Spleen (tissue), 11 donors: ENCODE data around the gene HS3ST4. TPM values are rescaled to one million over a fixed set of nuclear protein-coding genes. Genes with fewer than 3 reads are reported as not detected.

Source experiments
- DNase-seq: peaks from one replicate; pipeline ENCODE4 v3.0.0-alpha.2; 2020
- H3K27ac ChIP-seq, 8 donors: fragments of 200-600 bp; sonication (generic) in 7 of 8; 1 replicate in 4 of 8; 2 replicates in 4 of 8; pipeline versions ENCODE4 v1.5.0 to v1.8.0; 2016 to 2021; ENCODE audit warnings: inconsistent platforms in 4 of 8, mild to moderate bottlenecking in 4 of 8, moderate library complexity in 1 of 8
- H3K27me3 ChIP-seq, 7 donors: fragments of 200-600 bp; sonication (generic) in 6 of 7; replicated peaks in 1 of 7; 1 replicate in 4 of 7; 2 replicates in 3 of 7; pipeline versions ENCODE4 v1.5.0 to v1.8.0; 2016 to 2021; ENCODE audit warnings: inconsistent platforms in 3 of 7, mild to moderate bottlenecking in 1 of 7
- H3K36me3 ChIP-seq, 6 donors: fragments of 200-600 bp; sonication (generic) in 5 of 6; 1 replicate in 4 of 6; 2 replicates in 2 of 6; pipeline versions ENCODE4 v1.5.0 to v1.8.0; 2016 to 2021; ENCODE audit warnings: inconsistent platforms in 2 of 6
- H3K4me1 ChIP-seq, 6 donors: fragments of 200-600 bp; sonication (generic) in 5 of 6; 1 replicate in 3 of 6; 2 replicates in 3 of 6; pipeline versions ENCODE4 v1.5.0 to v1.8.0; 2016 to 2021; ENCODE audit warnings: inconsistent platforms in 3 of 6
- H3K4me3 ChIP-seq, 8 donors: fragments of 200-600 bp; sonication (generic) in 7 of 8; 1 replicate in 4 of 8; 2 replicates in 4 of 8; pipeline versions ENCODE4 v1.5.0 to v1.8.0; 2016 to 2021; ENCODE audit warnings: inconsistent platforms in 4 of 8, mild to moderate bottlenecking in 4 of 8, moderate library complexity in 2 of 8
- H3K9me3 ChIP-seq, 8 donors: fragments of 200-600 bp; sonication (generic) in 7 of 8; 1 replicate in 4 of 8; 2 replicates in 4 of 8; pipeline versions ENCODE4 v1.5.0 to v1.8.0; 2016 to 2021; ENCODE audit warnings: inconsistent platforms in 4 of 8
- POLR2A ChIP-seq, 3 donors: fragments of 450-650 bp; IDR thresholded peaks; one replicate each; pipeline ENCODE4 v1.5.1; 2017; ENCODE audit warnings: antibody characterized with exemption in 3 of 3, mild to moderate bottlenecking in 1 of 3
- POLR2AphosphoS5 ChIP-seq, 3 donors: sonication (generic); formaldehyde crosslinking; IDR thresholded peaks; one replicate each; pipeline ENCODE4 v1.5.1; 2017; ENCODE audit warnings: antibody characterized with exemption in 3 of 3
- WGBS, 5 donors: extraction: QIAGEN DNeasy Blood & Tissue Kit in 3 of 5; methylation state at CpG; one replicate each; pipeline versions ENCODE4 v1.1.5 to v1.1.7; 2013 to 2018; 5-methylcytosine and 5-hydroxymethylcytosine counted together
- intact Hi-C: fragments of 100-400 bp; cut with DNase I; formaldehyde crosslinking; loops from one replicate; pipeline ENCODE4 v1.15.0; 2023; ENCODE audit warnings: low total_unique reads
- polyA plus RNA-seq, 3 donors: library from polyadenylated mRNA; stranded (reverse); fragments of 200-250 nt; gene quantifications; one replicate each; pipeline ENCODE4 v1.2.1, GENCODE V29; 2013
- total RNA-seq, 7 donors: library from RNA; depleted of rRNA in 3 of 7; stranded (reverse); fragments of >200 nt in 3 of 7; fragmentation: NEBNext Ultra II Directional in 4 of 7; extraction: Animal tissue kit (Norgen Biotek cat#: 25700) in 4 of 7; gene quantifications; one replicate each; pipeline versions ENCODE4 v1.1.0 to v1.2.1, GENCODE V29; 2016 to 2021
- TF ChIP-seq, protein P1 (sequence below), 11 experiments: fragments of 200-600 bp in 7 of 11; fragments of 450-650 bp in 4 of 11; sonication (generic) in 4 of 11; IDR thresholded peaks in 8 of 11; conservative IDR thresholded peaks in 3 of 11; 1 replicate in 7 of 11; 2 replicates in 4 of 11; pipeline versions ENCODE4 v1.4.0 to v1.8.0; 2016 to 2021; ENCODE audit warnings: antibody characterized with exemption in 11 of 11, inconsistent platforms in 4 of 11, mild to moderate bottlenecking in 1 of 11
- donor health status: healthy with polysubstance abuse.
- donor health status: DM: no; HTN: no; CAD: no; lungs with moderate emphysema.
- donor health status: DM: no; HTN: no; CAD: no.
- donor health status: Bipolar disorder and iron deficiency.
- donor health status: healthy.
- donor health status: DM: no; HTN: no; CAD: no.
- donor health status: DM: yes; HTN: yes; CAD: no.

HS3ST4 gene
- total and polyA plus RNA-seq, 10 donors, result 0.08 to 4.2 (median 1.9) TPM

DNA sequence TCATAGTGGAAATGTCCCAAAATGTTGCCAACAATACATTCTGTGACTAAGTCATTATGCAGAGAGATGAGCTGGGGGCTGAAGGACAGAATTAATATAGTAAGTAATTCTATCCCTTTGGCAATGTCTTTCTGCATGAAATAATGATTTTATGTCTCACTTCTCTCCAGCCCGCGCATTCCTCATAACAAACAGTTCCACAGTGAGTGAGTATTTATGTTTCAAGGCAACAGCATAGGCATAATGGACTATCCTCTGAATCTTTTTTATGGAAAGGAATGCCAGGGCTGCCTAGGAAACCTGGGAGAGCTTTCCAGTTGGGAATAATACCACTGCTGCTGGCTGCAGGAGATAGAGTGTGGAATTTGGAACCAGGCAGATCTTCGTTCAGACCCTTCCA lies 477.7 kb downstream of the HS3ST4 start:
- H3K27me3 ChIP-seq, result peaks cover 0 to 7% (median 0%) of the 10 kb centered on the region in 7 donors
- H3K36me3 ChIP-seq, result no peaks in the 10 kb centered on the region
- WGBS, 5 donors, result 89 to 98% (median 94%) methylated on average over 3 of the region's 3 CpGs
- TF ChIP-seq POLR2AphosphoS5 (IDR thresholded peaks at IDR 0.05), result no peak
- no peak for TF ChIP-seq POLR2A (IDR thresholded peaks at IDR 0.05)
- TF ChIP-seq, protein P1, sequence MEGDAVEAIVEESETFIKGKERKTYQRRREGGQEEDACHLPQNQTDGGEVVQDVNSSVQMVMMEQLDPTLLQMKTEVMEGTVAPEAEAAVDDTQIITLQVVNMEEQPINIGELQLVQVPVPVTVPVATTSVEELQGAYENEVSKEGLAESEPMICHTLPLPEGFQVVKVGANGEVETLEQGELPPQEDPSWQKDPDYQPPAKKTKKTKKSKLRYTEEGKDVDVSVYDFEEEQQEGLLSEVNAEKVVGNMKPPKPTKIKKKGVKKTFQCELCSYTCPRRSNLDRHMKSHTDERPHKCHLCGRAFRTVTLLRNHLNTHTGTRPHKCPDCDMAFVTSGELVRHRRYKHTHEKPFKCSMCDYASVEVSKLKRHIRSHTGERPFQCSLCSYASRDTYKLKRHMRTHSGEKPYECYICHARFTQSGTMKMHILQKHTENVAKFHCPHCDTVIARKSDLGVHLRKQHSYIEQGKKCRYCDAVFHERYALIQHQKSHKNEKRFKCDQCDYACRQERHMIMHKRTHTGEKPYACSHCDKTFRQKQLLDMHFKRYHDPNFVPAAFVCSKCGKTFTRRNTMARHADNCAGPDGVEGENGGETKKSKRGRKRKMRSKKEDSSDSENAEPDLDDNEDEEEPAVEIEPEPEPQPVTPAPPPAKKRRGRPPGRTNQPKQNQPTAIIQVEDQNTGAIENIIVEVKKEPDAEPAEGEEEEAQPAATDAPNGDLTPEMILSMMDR (IDR thresholded peaks at IDR 0.05 in 8 of 11, conservative IDR thresholded peaks at IDR 0.05 in 3 of 11), result no peak
- intact Hi-C loops, result no loop called here
- no peak overlapping the region for H3K4me3 ChIP-seq
- no peak for DNase-seq
- no peaks in the 10 kb centered on the region for H3K4me1 ChIP-seq
- no peaks in the 10 kb centered on the region for H3K9me3 ChIP-seq
- H3K27ac ChIP-seq, result no peak overlapping the region

DNA sequence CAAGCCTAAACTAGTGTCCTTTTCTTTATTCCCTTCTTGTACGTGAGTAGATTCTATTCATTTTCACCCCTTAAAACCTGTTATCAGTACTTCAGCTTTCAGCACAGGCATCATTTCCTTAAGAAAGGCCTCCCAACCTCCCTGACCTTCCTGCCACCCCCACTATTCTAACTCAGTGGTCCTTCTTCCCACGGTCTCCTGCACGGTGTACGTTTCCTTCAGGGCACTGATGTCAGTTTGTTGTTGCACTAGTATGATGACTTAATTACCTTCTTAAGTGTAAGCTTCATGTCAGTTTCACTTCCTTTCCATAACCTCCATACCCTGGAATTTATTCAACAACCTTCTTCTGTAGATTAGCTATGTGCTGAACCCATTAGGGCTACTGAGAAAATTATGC lies 484.2 kb downstream of the HS3ST4 start:
- Histone ChIP-seq H3K4me1 (no peaks in the 10 kb centered on the region), H3K9me3 (peaks cover 0 to 17% (median 2%) of the 10 kb centered on the region in 8 donors), H3K27ac (no peak overlapping the region), H3K36me3 (no peaks in the 10 kb centered on the region), H3K27me3 (no peaks in the 10 kb centered on the region), H3K4me3 (no peak overlapping the region)
- intact Hi-C loops, result no loop called here
- TF ChIP-seq POLR2A (IDR thresholded peaks at IDR 0.05), result no peak
- TF ChIP-seq, protein P1 (IDR thresholded peaks at IDR 0.05 in 8 of 11, conservative IDR thresholded peaks at IDR 0.05 in 3 of 11), result no peak
- TF ChIP-seq POLR2AphosphoS5 (IDR thresholded peaks at IDR 0.05), result no peak
- WGBS, 5 donors, result 6 to 19% (median 16%) methylated on average over 4 of the region's 4 CpGs
- DNase-seq, result no peak

DNA sequence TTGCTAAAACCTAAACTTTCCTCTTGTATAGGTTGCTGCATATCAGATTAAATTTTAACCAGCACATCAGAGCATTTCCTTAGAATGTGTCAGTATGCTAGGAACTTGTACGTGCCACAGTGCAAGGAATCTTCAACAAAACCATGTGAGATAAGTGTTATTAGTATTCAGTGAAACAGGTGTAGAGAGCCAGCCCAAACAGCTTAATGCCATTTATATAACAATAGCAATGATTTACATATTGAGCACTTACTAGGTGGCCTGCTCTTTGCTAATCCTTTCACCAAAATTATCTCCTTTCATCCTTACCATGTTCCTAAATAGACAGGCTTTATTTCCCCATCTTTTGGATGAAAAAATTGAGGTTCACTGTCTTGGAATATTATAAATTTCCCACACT lies 485.7 kb downstream of the HS3ST4 start:
- Histone ChIP-seq H3K36me3 (no peaks in the 10 kb centered on the region), H3K4me3 (no peak overlapping the region), H3K27ac (no peak overlapping the region), H3K4me1 (no peaks in the 10 kb centered on the region), H3K9me3 (peaks cover 0 to 17% (median 2%) of the 10 kb centered on the region in 8 donors), H3K27me3 (no peaks in the 10 kb centered on the region)
- TF ChIP-seq POLR2A (IDR thresholded peaks at IDR 0.05) (no peak), POLR2AphosphoS5 (IDR thresholded peaks at IDR 0.05) (no peak)
- TF ChIP-seq, protein P1 (IDR thresholded peaks at IDR 0.05 in 8 of 11, conservative IDR thresholded peaks at IDR 0.05 in 3 of 11), result no peak
- intact Hi-C loops, result no loop called here
- no peak for DNase-seq
- 50 to 77% (median 72%) methylated on average over 1 of the region's 1 CpG for WGBS, 5 donors

DNA sequence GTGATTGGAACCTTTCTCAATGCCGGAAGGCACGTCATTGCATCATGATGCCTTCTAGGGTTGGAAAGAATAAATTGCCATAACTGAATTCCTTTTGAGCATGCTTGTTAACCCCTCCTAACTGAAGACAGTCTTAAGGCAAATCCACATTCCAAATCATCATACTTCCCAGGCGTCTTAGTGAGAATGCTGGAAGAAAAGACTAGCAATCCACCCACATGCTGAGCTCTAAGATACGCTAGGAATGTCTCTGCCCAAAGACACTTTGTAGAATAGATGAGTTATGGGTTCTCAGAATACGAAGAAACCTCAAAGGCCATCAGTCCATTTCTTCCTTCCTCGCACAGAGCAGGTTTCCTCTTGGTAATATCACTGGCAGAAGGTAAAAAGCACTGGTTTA lies 486.5 kb downstream of the HS3ST4 start:
- no peak for DNase-seq
- intact Hi-C loops, result no loop called here
- TF ChIP-seq POLR2AphosphoS5 (IDR thresholded peaks at IDR 0.05) (no peak), POLR2A (IDR thresholded peaks at IDR 0.05) (no peak)
- TF ChIP-seq, protein P1 (IDR thresholded peaks at IDR 0.05 in 8 of 11, conservative IDR thresholded peaks at IDR 0.05 in 3 of 11), result no peak
- Histone ChIP-seq H3K9me3 (peaks cover 0 to 17% (median 2%) of the 10 kb centered on the region in 8 donors), H3K36me3 (no peaks in the 10 kb centered on the region), H3K4me3 (no peak overlapping the region), H3K27ac (no peak overlapping the region), H3K4me1 (no peaks in the 10 kb centered on the region), H3K27me3 (no peaks in the 10 kb centered on the region)
- 71 to 83% (median 75%) methylated on average over 6 of the region's 6 CpGs for WGBS, 5 donors
